ENCODE measurements around the gene HPGDS.
"Not testable (repeated sequence)": the region's sequence is repeated elsewhere in the genome, so short reads cannot be mapped to it uniquely, and the experiment has no call there.

- not testable (repeated sequence) for TF ChIP-seq CTCF (IDR thresholded peaks at IDR 0.05); EZH2 (IDR thresholded peaks at IDR 0.05; ENCODE audit: borderline replicate concordance, insufficient read depth, low read depth, low read length, poor library complexity, severe bottlenecking)
These were observed 40.3 kb upstream of the HPGDS start for GRCh38 chr4:94382891-94383290.

All from B cell (primary cell).